A549 (cell line): Measurements from ENCODE around the gene GSTM1. TPM values are rescaled to one million over a fixed set of nuclear protein-coding genes. Genes with fewer than 3 reads are reported as not detected.

Experiments used
- ATAC-seq, 2 experiments: fragments of 200-7000 bp in 1 of 2; fragments of >200 bp in 1 of 2; cut with Nextera tagmentation in 1 of 2; cut with Tn5 transposase in 1 of 2; 3 replicates each; pipeline versions ENCODE4 v1.8.0 to v1.9.1; 2018 to 2020; ENCODE audit warnings: mild to moderate bottlenecking in 1 of 2, moderate library complexity in 1 of 2
- CTCF ChIA-PET: fragments of 300-600 bp; sonication (Branson Sonifier 250); formaldehyde crosslinking; extraction: SDS; loops from one replicate; lab custom pipeline; 2021; ENCODE audit warnings: antibody characterized with exemption, inconsistent platforms; lab: Yijun Ruan, JAX
- POLR2A ChIA-PET: fragments of 350-600 bp; formaldehyde crosslinking; extraction: SDS; loops from one replicate; lab custom pipeline; 2021; ENCODE audit warnings: antibody characterized with exemption, inconsistent platforms; lab: Yijun Ruan, JAX
- DNase-seq, 2 experiments: peaks; one replicate each; pipeline versions ENCODE4 v3.0.0 to v3.0.0-alpha.2; 2011 to 2016; ENCODE audit warnings: low read depth in 1 of 2, low spot score in 1 of 2
- FAIRE-seq: peaks from 2 replicates; lab custom pipeline; 2011; peaks lifted over from hg19 to GRCh38; lab: Jason Lieb, UNC
- H3K27ac ChIP-seq, 2 experiments: fragments of >200 bp; sonication (Bioruptor Twin); formaldehyde crosslinking; 3 replicates each; pipeline ENCODE4 v1.5.1; 2016 to 2017
- H3K4me1 ChIP-seq: fragments of >200 bp; sonication (Bioruptor Twin); formaldehyde crosslinking; 3 replicates; pipeline ENCODE4 v1.6.1; 2016
- H3K4me2 ChIP-seq: fragments of >200 bp; sonication (Bioruptor Twin); formaldehyde crosslinking; 3 replicates; pipeline ENCODE4 v1.6.1; 2016
- H3K4me3 ChIP-seq: fragments of >200 bp; sonication (Bioruptor Twin); formaldehyde crosslinking; 3 replicates; pipeline ENCODE4 v1.5.1; 2016
- H3K9me3 ChIP-seq: fragments of >200 bp; sonication (Bioruptor Twin); formaldehyde crosslinking; 3 replicates; pipeline ENCODE4 v1.6.1; 2016
- EHF ChIP-seq: fragments of 250-450 bp; sonication (Bioruptor Pico); IDR thresholded peaks from 2 replicates; pipeline ENCODE4 v1.5.0; 2020; ENCODE audit warnings: mild to moderate bottlenecking
- FOSL2 ChIP-seq, 2 experiments: fragments of 450-650 bp in 1 of 2; fragments of >200 bp in 1 of 2; sonication (Bioruptor Twin) in 1 of 2; formaldehyde crosslinking; IDR thresholded peaks; 2 replicates each; pipeline versions ENCODE4 v1.5.0 to v1.6.1; 2016 to 2020; ENCODE audit warnings: mild to moderate bottlenecking in 1 of 2, moderate library complexity in 1 of 2
- FOXS1 ChIP-seq: fragments of 250-450 bp; sonication (Bioruptor Pico); IDR thresholded peaks from 2 replicates; pipeline ENCODE4 v1.5.0; 2020; ENCODE audit warnings: mild to moderate bottlenecking, moderate library complexity
- GATA3 ChIP-seq: IDR thresholded peaks from 2 replicates; pipeline ENCODE4 v1.6.1; 2012; ENCODE audit warnings: borderline replicate concordance
- HDAC2 ChIP-seq: fragments of 200-600 bp; sonication (generic); IDR thresholded peaks from 2 replicates; pipeline ENCODE4 v1.6.1; 2016
- HOXB5 ChIP-seq: fragments of 250-450 bp; sonication (Bioruptor Pico); IDR thresholded peaks from 2 replicates; pipeline ENCODE4 v1.5.0; 2020; ENCODE audit warnings: mild to moderate bottlenecking, moderate library complexity
- JUNB ChIP-seq: fragments of >200 bp; sonication (Bioruptor Twin); formaldehyde crosslinking; IDR thresholded peaks from 2 replicates; pipeline ENCODE4 v1.6.1; 2016
- NFE2L2 ChIP-seq: fragments of 150-350 bp; conservative IDR thresholded peaks from 2 replicates; pipeline ENCODE4 v1.6.1; 2014; ENCODE audit warnings: low read length
- NR3C1 ChIP-seq: fragments of >200 bp; sonication (Bioruptor Twin); formaldehyde crosslinking; IDR thresholded peaks from 3 replicates; pipeline ENCODE4 v1.6.1; 2017
- POLR2AphosphoS2 ChIP-seq: conservative IDR thresholded peaks from 2 replicates; pipeline ENCODE4 v1.6.1; 2012; ENCODE audit warnings: low read length, improper control_type of control experiment, inconsistent platforms
- RAD21 ChIP-seq, 2 experiments: fragments of >200 bp in 1 of 2; sonication (Bioruptor Twin) in 1 of 2; formaldehyde crosslinking in 1 of 2; IDR thresholded peaks in 1 of 2; conservative IDR thresholded peaks in 1 of 2; 2 replicates in 1 of 2; 3 replicates in 1 of 2; pipeline ENCODE4 v1.6.1; 2012 to 2018; ENCODE audit warnings: inconsistent platforms in 1 of 2
- RFX5 ChIP-seq: fragments of 450-650 bp; IDR thresholded peaks from 2 replicates; pipeline ENCODE4 v1.7.1; 2014; ENCODE audit warnings: antibody characterized with exemption, mild to moderate bottlenecking, moderate library complexity
- SMC3 ChIP-seq: fragments of >200 bp; sonication (Bioruptor Twin); formaldehyde crosslinking; IDR thresholded peaks from 3 replicates; pipeline ENCODE4 v1.6.1; 2018; ENCODE audit warnings: inconsistent platforms
- TP53 ChIP-seq: fragments of 250-450 bp; sonication (Bioruptor Pico); IDR thresholded peaks from 2 replicates; pipeline ENCODE4 v1.5.0; 2021; ENCODE audit warnings: mild to moderate bottlenecking, moderate library complexity
- WGBS: methylation state at CpG from one replicate; pipeline ENCODE4 v1.1.6; 2017; ENCODE audit errors: missing lambda C conversion rate; 5-methylcytosine and 5-hydroxymethylcytosine counted together
- polyA plus RNA-seq, 4 experiments: library from polyadenylated mRNA; depleted of rRNA in 3 of 4; stranded (reverse); fragments of >200 nt; fragmentation: RNase III in 1 of 4; extraction: RNeasy Plus Mini Kit Qiagen cat#74134 plus additional on column Dnase treatment in 1 of 4; gene quantifications; 2 replicates in 3 of 4; 3 replicates in 1 of 4; pipeline ENCODE4 v1.2.3, GENCODE V29; 2011 to 2017
- TF ChIP-seq, protein P1 (sequence below): fragments of 200-600 bp; sonication (generic); IDR thresholded peaks from 2 replicates; pipeline ENCODE4 v1.6.1; 2016; ENCODE audit warnings: antibody characterized with exemption, mild to moderate bottlenecking, moderate library complexity
- TF ChIP-seq, protein P2 (sequence below): fragments of 250-450 bp; sonication (Bioruptor Pico); IDR thresholded peaks from 2 replicates; pipeline ENCODE4 v1.5.0; 2020; ENCODE audit warnings: low read depth, mild to moderate bottlenecking, moderate library complexity
- TF ChIP-seq, protein P3 (sequence below): fragments of >200 bp; sonication (Bioruptor Twin); formaldehyde crosslinking; IDR thresholded peaks from 2 replicates; pipeline ENCODE4 v1.6.1; 2016
- TF ChIP-seq, protein P4 (sequence below): fragments of >200 bp; sonication (Bioruptor Twin); formaldehyde crosslinking; IDR thresholded peaks from 3 replicates; pipeline ENCODE4 v1.5.1; 2016

GSTM1 gene
- polyA plus RNA-seq, 2 of the 4 experiments (the other 2 are of a cell fraction), result not detected

DNA sequence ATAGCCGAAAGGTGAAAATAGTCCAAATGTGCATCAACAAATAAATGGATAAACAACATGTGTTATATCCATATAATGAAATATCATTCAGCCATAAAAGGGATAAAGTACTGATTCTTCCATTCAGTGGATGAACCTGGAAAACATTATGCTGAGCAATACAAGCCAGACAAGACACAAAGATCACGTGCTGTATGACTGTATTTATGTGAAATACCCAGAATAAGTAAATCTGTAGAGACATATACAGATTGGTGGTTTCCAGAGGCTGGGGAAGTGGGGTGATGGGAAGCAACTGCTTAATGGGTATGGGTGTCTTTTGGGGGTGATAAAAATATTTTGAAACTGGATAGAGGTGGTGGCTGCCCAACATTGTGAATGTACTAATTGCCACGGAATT lies 45.0 kb upstream of the GSTM1 start:
- ChIA-PET POLR2A (no interaction called here), CTCF (interaction anchor here (0.7 to 21.4 kb wide), 14 partner anchors 8 to 368 kb away, joined by 3 to 295 read pairs (median 4); partner anchors contain the start of genes GNAI3 and GSTM4)
- peaks cover 9% of the 10 kb centered on the region; the same call in 2 of the 3 replicates for H3K4me1 ChIP-seq
- H3K27ac ChIP-seq, result no peak overlapping the region
- FAIRE-seq, result no peak
- no peaks in the 10 kb centered on the region for H3K9me3 ChIP-seq
- peak overlapping the region; percentile 71 for H3K4me2 ChIP-seq
- WGBS, result 33% methylated on average over 3 of the region's 3 CpGs
- TF ChIP-seq, protein P1, sequence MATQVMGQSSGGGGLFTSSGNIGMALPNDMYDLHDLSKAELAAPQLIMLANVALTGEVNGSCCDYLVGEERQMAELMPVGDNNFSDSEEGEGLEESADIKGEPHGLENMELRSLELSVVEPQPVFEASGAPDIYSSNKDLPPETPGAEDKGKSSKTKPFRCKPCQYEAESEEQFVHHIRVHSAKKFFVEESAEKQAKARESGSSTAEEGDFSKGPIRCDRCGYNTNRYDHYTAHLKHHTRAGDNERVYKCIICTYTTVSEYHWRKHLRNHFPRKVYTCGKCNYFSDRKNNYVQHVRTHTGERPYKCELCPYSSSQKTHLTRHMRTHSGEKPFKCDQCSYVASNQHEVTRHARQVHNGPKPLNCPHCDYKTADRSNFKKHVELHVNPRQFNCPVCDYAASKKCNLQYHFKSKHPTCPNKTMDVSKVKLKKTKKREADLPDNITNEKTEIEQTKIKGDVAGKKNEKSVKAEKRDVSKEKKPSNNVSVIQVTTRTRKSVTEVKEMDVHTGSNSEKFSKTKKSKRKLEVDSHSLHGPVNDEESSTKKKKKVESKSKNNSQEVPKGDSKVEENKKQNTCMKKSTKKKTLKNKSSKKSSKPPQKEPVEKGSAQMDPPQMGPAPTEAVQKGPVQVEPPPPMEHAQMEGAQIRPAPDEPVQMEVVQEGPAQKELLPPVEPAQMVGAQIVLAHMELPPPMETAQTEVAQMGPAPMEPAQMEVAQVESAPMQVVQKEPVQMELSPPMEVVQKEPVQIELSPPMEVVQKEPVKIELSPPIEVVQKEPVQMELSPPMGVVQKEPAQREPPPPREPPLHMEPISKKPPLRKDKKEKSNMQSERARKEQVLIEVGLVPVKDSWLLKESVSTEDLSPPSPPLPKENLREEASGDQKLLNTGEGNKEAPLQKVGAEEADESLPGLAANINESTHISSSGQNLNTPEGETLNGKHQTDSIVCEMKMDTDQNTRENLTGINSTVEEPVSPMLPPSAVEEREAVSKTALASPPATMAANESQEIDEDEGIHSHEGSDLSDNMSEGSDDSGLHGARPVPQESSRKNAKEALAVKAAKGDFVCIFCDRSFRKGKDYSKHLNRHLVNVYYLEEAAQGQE, result no peak
- TF ChIP-seq NFE2L2, result no peak
- TF ChIP-seq HDAC2, result no peak
- TF ChIP-seq FOXS1, result no peak
- no peak for TF ChIP-seq POLR2AphosphoS2
- no peak for TF ChIP-seq HOXB5
- TF ChIP-seq RFX5, result no peak
- TF ChIP-seq TP53 (CRISPR knock-in tag), result no peak
- no peak for TF ChIP-seq EHF
- TF ChIP-seq NR3C1, result no peak
- TF ChIP-seq RAD21 (conservative IDR thresholded peaks at IDR 0.05 in 1 of 2, IDR thresholded peaks at IDR 0.05 in 1 of 2), result no peak
- TF ChIP-seq FOSL2 (IDR thresholded peaks at IDR 0.05), result no peak
- TF ChIP-seq FOSL2 (CRISPR knock-in tag; IDR thresholded peaks at IDR 0.05), result no peak
- TF ChIP-seq, protein P2, sequence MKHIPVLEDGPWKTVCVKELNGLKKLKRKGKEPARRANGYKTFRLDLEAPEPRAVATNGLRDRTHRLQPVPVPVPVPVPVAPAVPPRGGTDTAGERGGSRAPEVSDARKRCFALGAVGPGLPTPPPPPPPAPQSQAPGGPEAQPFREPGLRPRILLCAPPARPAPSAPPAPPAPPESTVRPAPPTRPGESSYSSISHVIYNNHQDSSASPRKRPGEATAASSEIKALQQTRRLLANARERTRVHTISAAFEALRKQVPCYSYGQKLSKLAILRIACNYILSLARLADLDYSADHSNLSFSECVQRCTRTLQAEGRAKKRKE, result no peak
- TF ChIP-seq, protein P3, sequence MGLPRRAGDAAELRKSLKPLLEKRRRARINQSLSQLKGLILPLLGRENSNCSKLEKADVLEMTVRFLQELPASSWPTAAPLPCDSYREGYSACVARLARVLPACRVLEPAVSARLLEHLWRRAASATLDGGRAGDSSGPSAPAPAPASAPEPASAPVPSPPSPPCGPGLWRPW, result no peak
- TF ChIP-seq GATA3, result no peak
- no peak overlapping the region for H3K4me3 ChIP-seq
- DNase-seq, result no peak
- ATAC-seq, result no peak

DNA sequence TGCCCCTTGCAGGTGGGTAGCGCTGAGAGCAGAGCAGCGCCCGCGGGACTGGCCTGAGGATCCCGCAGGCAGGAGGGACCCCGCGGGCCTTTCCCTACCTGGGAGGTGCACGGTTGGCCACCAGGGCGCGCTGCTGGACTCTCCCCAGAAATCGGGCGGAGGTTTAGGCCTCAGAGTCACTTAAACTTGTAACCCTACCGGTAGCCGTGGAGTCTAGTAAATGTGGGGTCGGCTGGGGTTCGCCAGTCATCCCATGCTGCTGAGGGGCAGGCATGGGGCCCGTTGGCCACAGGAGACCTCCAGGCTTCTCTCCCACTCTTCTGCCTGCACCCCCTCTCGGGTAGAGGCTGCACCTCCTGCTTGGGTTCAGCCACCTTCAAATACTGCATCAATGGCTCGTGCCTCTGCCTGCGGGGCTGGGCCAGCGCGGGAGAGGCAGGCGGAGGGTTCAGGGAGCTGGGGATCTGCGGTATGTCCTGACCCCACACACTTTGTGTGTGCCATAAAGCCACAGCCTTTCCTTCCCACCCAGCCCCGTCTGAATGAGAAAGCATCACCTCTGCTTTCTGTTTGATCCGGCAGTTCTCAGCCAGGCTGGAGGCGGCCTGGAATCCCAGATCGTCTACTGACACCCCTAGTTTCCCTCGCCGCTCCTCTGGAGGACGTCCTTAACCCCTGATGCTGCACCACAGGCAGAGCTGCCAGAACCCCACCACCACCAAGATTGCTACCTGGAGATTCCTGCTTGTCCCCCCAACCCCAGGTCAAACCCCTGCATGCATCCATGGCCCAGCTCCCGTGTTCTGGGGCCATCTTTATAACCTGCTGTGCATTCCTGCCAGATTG lies 44.0 kb upstream of the GSTM1 start:
- 53% methylated on average over 18 of the region's 32 CpGs for WGBS
- ChIA-PET CTCF (interaction anchor here (0.7 to 21.4 kb wide), 17 partner anchors 9 to 368 kb away, joined by 3 to 295 read pairs (median 4); partner anchors contain the start of genes GNAI3 and GSTM4), POLR2A (no interaction called here)
- FAIRE-seq (no peak), DNase-seq (peak; percentile 59 to 75), ATAC-seq (peak; percentile 96 to 98)
- peak overlapping the region; percentile 73 to 80 for H3K27ac ChIP-seq
- peak; percentile 67 to 74 for TF ChIP-seq RAD21 (conservative IDR thresholded peaks at IDR 0.05 in 1 of 2, IDR thresholded peaks at IDR 0.05 in 1 of 2)
- TF ChIP-seq, protein P3, result no peak
- TF ChIP-seq, protein P4, sequence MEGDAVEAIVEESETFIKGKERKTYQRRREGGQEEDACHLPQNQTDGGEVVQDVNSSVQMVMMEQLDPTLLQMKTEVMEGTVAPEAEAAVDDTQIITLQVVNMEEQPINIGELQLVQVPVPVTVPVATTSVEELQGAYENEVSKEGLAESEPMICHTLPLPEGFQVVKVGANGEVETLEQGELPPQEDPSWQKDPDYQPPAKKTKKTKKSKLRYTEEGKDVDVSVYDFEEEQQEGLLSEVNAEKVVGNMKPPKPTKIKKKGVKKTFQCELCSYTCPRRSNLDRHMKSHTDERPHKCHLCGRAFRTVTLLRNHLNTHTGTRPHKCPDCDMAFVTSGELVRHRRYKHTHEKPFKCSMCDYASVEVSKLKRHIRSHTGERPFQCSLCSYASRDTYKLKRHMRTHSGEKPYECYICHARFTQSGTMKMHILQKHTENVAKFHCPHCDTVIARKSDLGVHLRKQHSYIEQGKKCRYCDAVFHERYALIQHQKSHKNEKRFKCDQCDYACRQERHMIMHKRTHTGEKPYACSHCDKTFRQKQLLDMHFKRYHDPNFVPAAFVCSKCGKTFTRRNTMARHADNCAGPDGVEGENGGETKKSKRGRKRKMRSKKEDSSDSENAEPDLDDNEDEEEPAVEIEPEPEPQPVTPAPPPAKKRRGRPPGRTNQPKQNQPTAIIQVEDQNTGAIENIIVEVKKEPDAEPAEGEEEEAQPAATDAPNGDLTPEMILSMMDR, result peak; percentile 76
- TF ChIP-seq SMC3, result peak; percentile 75
- TF ChIP-seq JUNB, result no peak
- peak overlapping the region; percentile 71 for H3K4me2 ChIP-seq
- H3K4me1 ChIP-seq, result peaks cover 9% of the 10 kb centered on the region; the same call in 2 of the 3 replicates
- no peaks in the 10 kb centered on the region for H3K9me3 ChIP-seq
- no peak overlapping the region for H3K4me3 ChIP-seq
